ENCODE data around the gene SLC10A3. TPM values are rescaled to one million over a fixed set of nuclear protein-coding genes. Genes with fewer than 3 reads are reported as not detected.

The SLC10A3 gene
- total and polyA plus RNA-seq, 2 of the 8 experiments (the other 6 are each of a cell fraction or from before 2014, with no cell fraction given) = 6.8 to 9.5 TPM

GRCh38 chrX:154481195-154481594 is 9.2 kb downstream of the SLC10A3 start:
- no peak overlapping the region for H2AFZ ChIP-seq (ENCODE audit: low read length)
- no peak overlapping the region for H3K23ac ChIP-seq (ENCODE audit: insufficient read length)
- peaks cover 0 to 13% (median 0%) of the 10 kb centered on the region in 4 experiments; a peak in 2 of 8 replicates for H3K36me3 ChIP-seq (ENCODE audit: control insufficient read depth in 2 of 4, insufficient read depth in 4 of 4, low read length in 3 of 4)
- no peak overlapping the region for H3K18ac ChIP-seq (ENCODE audit: extremely low read depth, low read length)
- H3K4ac ChIP-seq (replicated peaks; ENCODE audit: insufficient read length, low read depth, low read length) = no peak overlapping the region
- H4K20me1 ChIP-seq (replicated peaks in 1 of 2; ENCODE audit: control insufficient read depth in 1 of 2, insufficient read depth in 2 of 2, low read length in 2 of 2) = peaks cover 0 to 2% of the 10 kb centered on the region in 2 experiments
- POLR2A ChIA-PET (ENCODE audit: partially characterized antibody) = interaction anchor here (1.2 kb wide), 1 partner anchor 9 kb away, joined by 7 read pairs; the partner anchor contains the start of gene SLC10A3
- H4K5ac ChIP-seq (ENCODE audit: insufficient read length, low read depth, low read length) = no peak overlapping the region
- H3K4me1 ChIP-seq (replicated peaks in 1 of 4; ENCODE audit: control insufficient read depth in 3 of 4, insufficient read depth in 4 of 4, low read length in 3 of 4) = peaks cover 0 to 6% (median 2%) of the 10 kb centered on the region in 4 experiments; a peak in 4 of 7 replicates
- H3K27me3 ChIP-seq (replicated peaks in 1 of 4; ENCODE audit: control insufficient read depth in 3 of 4, extremely low read depth in 1 of 4, insufficient read depth in 3 of 4, low read length in 3 of 4) = no peaks in the 10 kb centered on the region
- no peak overlapping the region for H3K9ac ChIP-seq (replicated peaks in 1 of 4; ENCODE audit: extremely low read depth in 1 of 4, low read depth in 3 of 4, low read length in 3 of 4)
- H2BK12ac ChIP-seq (ENCODE audit: low read depth, low read length) = no peak overlapping the region
- no peak overlapping the region for H3K4me2 ChIP-seq (ENCODE audit: insufficient read depth in 1 of 2, low read depth in 2 of 2, low read length in 2 of 2)
- DNase-seq (ENCODE audit: low read depth in 1 of 2, low spot score in 2 of 2) = no peak
- 0 out of 2 replicates have a peak, but pooled peaks cover 3% of the 10 kb centered on the region for H3K23me2 ChIP-seq (ENCODE audit: low read depth, low read length)
- WGBS, 2 experiments (ENCODE audit: extremely low coverage in 1 of 2, insufficient coverage in 1 of 2, insufficient read length in 1 of 2, insufficient replicate concordance in 2 of 2, low coverage in 1 of 2, low lambda C conversion rate in 2 of 2, missing lambda C conversion rate in 1 of 2) = 100% methylated on average over 2 of the region's 5 CpGs; no CpG with 5 or more reads in 1 of the 2 experiments
- CTCF ChIA-PET (ENCODE audit: partially characterized antibody) = interaction anchor here (0.8 kb wide), 1 partner anchor 108 kb away, joined by 3 read pairs; no protein-coding TSS in a partner anchor
- FAIRE-seq = no peak
- no peak overlapping the region for H3K4me3 ChIP-seq (ENCODE audit: extremely low read depth in 1 of 4, insufficient read depth in 2 of 4, low read depth in 3 of 4, low read length in 4 of 4)
- H2BK120ac ChIP-seq (replicated peaks; ENCODE audit: low read depth, low read length) = no peak overlapping the region
- H3K14ac ChIP-seq (ENCODE audit: insufficient read length) = no peak overlapping the region
- H3K56ac ChIP-seq (replicated peaks; ENCODE audit: insufficient read length, low read depth, low read length) = no peak overlapping the region
- no peak overlapping the region for H2BK20ac ChIP-seq (ENCODE audit: low read length)
- H4K8ac ChIP-seq (ENCODE audit: extremely low read depth, insufficient read depth, low read length) = no peak overlapping the region
- no peak overlapping the region for H4K91ac ChIP-seq (replicated peaks; ENCODE audit: insufficient read length, low read length)
- H2BK15ac ChIP-seq (ENCODE audit: low read length) = no peak overlapping the region
- H3K79me1 ChIP-seq (ENCODE audit: low read depth, low read length) = no peaks in the 10 kb centered on the region
- TF ChIP-seq SRF (IDR thresholded peaks at IDR 0.05; ENCODE audit: low read depth, low read length) (no peak), CTBP2 (IDR thresholded peaks at IDR 0.05; ENCODE audit: borderline replicate concordance, insufficient read depth, insufficient read length, low read length) (no peak), ZNF274 (IDR thresholded peaks at IDR 0.05; ENCODE audit: borderline replicate concordance, extremely low read depth, low read length) (no peak), GTF2F1 (IDR thresholded peaks at IDR 0.05; ENCODE audit: borderline replicate concordance, low read depth, low read length) (no peak), RNF2 (IDR thresholded peaks at IDR 0.05; ENCODE audit: borderline replicate concordance, low read depth, low read length, missing control alignments, poor library complexity, severe bottlenecking) (no peak), JUND (IDR thresholded peaks at IDR 0.05; ENCODE audit: low read length) (no peak), YY1 (IDR thresholded peaks at IDR 0.05; ENCODE audit: low read depth, low read length) (no peak), CBX5 (IDR thresholded peaks at IDR 0.05; ENCODE audit: low read depth, low read length) (no peak), BACH1 (IDR thresholded peaks at IDR 0.05; ENCODE audit: low read length) (no peak), JUN (IDR thresholded peaks at IDR 0.05; ENCODE audit: low read depth, low read length) (no peak), TCF12 (IDR thresholded peaks at IDR 0.05; ENCODE audit: low read depth, low read length) (no peak), GABPA (IDR thresholded peaks at IDR 0.05; ENCODE audit: borderline replicate concordance, insufficient read depth, low read length) (no peak)
- H3K9me3 ChIP-seq (ENCODE audit: insufficient read depth in 2 of 2, low read depth in 1 of 2, low read length in 1 of 2) = no peaks in the 10 kb centered on the region
- no peak overlapping the region for H3K27ac ChIP-seq (ENCODE audit: low read depth, low read length)
- no peaks in the 10 kb centered on the region for H3K79me2 ChIP-seq (ENCODE audit: control insufficient read depth in 1 of 2, insufficient read depth in 2 of 2, low read length in 2 of 2)
- H2AK5ac ChIP-seq (ENCODE audit: low read depth, low read length) = no peak overlapping the region
- H2BK5ac ChIP-seq (ENCODE audit: low read depth, low read length) = no peak overlapping the region

Data from H1 (cell line).